Measurements from ENCODE around the gene TOLLIP.

DNA sequence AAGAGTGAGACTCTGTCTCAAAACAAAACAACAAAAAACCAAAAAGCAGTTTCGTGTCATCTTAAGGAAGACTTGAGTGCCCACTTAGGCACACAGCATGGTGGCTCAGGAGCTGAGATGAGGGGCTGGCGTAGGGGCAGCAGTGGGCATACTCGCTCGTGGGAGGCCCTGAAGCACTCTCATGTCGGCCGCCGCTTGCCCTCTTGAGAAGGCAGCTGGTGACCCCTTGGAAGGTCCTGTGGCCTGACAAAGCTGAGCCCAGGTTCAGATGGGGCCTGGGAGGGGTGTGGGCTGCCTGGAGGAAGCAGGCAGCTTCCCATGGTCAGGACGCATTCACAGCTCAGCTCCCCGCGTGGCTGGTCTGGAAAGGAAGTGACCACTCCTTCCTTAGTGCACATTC is 71.6 kb downstream of the TOLLIP start:
- TF ChIP-seq, protein P1, sequence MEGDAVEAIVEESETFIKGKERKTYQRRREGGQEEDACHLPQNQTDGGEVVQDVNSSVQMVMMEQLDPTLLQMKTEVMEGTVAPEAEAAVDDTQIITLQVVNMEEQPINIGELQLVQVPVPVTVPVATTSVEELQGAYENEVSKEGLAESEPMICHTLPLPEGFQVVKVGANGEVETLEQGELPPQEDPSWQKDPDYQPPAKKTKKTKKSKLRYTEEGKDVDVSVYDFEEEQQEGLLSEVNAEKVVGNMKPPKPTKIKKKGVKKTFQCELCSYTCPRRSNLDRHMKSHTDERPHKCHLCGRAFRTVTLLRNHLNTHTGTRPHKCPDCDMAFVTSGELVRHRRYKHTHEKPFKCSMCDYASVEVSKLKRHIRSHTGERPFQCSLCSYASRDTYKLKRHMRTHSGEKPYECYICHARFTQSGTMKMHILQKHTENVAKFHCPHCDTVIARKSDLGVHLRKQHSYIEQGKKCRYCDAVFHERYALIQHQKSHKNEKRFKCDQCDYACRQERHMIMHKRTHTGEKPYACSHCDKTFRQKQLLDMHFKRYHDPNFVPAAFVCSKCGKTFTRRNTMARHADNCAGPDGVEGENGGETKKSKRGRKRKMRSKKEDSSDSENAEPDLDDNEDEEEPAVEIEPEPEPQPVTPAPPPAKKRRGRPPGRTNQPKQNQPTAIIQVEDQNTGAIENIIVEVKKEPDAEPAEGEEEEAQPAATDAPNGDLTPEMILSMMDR (IDR thresholded peaks at IDR 0.05) = no peak
- no peak for TF ChIP-seq POLR2A (IDR thresholded peaks at IDR 0.05)

Data from Peyer's patch (tissue), 4 donors.